CD4-positive, alpha-beta T cell treated with Interleukin-12 subunit alpha and Interleukin-12 subunit beta, for 1 hour (primary cell): ENCODE data around the gene SRRM5.
"Not testable (repeated sequence)": the region's sequence is repeated elsewhere in the genome, so short reads cannot be mapped to it uniquely, and the experiment has no call there.

ENCODE experiments used
- DNase-seq: peaks from one replicate; pipeline ENCODE4 v3.0.0-alpha.2; 2020

The SRRM5 gene

GRCh38 chr19:43592800-43593350 lies 19.0 kb upstream of the SRRM5 start:
- DNase-seq: no peak

- DNase-seq: no peak
These were observed 17.7 kb upstream of the SRRM5 start for GRCh38 chr19:43594081-43594697.

DNA sequence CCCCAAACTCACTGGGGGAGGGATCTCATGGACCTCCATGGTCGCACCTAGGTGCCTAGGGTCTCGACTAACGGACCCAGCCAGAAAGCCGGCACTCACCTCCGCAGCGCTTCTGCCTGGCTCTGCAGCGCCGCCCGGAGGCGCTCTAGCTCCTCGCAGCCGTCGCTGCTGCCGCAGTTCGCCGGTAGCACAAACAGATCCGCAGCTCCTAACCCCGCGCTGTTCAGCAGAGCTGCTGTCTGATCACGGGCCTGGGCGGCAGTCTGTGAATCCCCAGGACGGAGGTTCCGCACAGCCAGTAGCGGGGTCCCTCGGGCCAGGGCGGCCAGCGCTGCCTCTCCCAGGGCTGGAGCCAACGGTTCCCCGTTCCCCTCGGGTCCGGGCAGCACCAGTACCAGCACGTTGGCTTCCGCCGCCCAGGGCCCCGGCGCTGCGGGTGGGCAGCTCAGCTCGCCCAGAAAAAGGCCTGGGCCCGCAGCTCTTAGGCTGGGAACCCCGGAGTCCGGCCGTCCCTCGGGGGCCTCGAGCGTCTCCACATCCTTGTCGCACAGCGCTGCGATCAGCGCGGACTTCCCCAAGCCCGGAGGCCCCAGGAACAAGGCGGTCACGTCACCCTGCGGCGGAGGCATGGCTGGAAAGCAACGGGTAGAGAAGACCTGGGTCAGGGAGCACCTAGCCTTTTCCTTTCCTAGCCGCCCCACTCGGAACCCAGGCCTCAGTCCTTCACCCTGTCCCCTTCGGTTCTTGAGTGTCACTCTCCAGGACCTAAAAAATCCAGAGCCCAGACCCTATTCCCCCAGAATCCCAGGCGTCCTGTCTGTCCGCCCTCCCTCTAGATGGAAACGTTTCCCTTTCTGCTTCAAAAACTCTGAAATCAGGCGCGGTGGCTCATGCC lies 16.9 kb upstream of the SRRM5 start:
- DNase-seq: peak; percentile 81

GRCh38 chr19:43595605-43595998 lies 16.3 kb upstream of the SRRM5 start:
- DNase-seq: no peak

GRCh38 chr19:43595999-43596841 lies 15.7 kb upstream of the SRRM5 start, which contains the start of the genes IRGQ and ZNF576:
IRGQ (minus strand) TSS chr19:43596134; CDS start chr19:43595338, 796 bp downstream.
ZNF576 (plus strand) TSS chr19:43596595; CDS start chr19:43597109, 514 bp downstream.
- DNase-seq: peak; percentile 100

- DNase-seq: no peak
These were observed 14.9 kb upstream of the SRRM5 start for GRCh38 chr19:43596842-43597461.

DNA sequence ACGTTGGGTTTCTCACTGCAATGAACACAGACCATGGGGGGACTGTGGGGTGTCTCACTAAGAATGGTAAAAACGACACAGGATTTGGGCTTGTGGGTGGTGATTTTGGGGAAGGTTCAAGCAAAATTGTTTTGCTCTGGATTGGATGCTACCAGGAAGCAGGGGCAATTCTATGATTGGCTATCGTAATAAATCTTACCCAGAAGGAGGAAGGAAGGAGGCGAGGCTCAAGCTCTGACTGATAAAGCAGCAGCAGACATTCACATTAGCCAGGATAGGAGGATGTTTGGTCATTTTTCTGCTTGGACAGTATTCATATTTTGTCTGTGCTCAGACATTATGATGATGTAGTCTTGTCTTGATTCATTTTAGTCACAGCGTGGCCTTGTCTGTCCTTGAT lies 14.0 kb upstream of the SRRM5 start:
- no peak for DNase-seq

DNA sequence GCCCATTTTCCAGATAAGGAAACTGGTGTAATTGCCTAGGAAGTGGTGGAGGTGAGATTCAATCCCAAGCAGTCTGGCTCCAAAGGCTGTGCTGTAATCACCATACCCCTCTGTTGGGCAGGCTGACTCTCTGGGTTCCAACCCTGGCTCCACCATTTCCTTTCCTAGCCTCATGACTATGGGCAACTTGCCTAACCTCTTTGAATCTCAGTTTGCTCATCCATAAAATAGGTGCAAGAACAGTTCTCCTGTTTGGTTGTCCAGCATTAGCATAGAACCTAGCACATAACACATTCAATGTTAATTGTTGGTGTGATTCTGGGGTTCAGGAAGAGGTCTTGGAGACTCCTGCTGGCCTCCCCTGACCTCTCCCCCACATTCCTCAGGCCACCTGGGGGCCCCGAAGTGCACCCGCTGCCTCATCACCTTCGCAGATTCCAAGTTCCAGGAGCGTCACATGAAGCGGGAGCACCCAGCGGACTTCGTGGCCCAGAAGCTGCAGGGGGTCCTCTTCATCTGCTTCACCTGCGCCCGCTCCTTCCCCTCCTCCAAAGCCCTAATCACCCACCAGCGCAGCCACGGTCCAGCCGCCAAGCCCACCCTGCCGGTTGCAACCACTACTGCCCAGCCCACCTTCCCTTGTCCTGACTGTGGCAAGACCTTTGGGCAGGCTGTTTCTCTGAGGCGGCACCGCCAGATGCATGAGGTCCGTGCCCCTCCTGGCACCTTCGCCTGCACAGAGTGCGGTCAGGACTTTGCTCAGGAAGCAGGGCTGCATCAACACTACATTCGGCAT lies 13.2 kb upstream of the SRRM5 start:
- DNase-seq: no peak

- DNase-seq: no peak
These were observed 12.1 kb upstream of the SRRM5 start for GRCh38 chr19:43599635-43600295.

GRCh38 chr19:43600326-43600725 lies 11.6 kb upstream of the SRRM5 start:
- not testable (repeated sequence) for DNase-seq

GRCh38 chr19:43605875-43606568 lies 5.9 kb upstream of the SRRM5 start:
- no peak for DNase-seq

DNA sequence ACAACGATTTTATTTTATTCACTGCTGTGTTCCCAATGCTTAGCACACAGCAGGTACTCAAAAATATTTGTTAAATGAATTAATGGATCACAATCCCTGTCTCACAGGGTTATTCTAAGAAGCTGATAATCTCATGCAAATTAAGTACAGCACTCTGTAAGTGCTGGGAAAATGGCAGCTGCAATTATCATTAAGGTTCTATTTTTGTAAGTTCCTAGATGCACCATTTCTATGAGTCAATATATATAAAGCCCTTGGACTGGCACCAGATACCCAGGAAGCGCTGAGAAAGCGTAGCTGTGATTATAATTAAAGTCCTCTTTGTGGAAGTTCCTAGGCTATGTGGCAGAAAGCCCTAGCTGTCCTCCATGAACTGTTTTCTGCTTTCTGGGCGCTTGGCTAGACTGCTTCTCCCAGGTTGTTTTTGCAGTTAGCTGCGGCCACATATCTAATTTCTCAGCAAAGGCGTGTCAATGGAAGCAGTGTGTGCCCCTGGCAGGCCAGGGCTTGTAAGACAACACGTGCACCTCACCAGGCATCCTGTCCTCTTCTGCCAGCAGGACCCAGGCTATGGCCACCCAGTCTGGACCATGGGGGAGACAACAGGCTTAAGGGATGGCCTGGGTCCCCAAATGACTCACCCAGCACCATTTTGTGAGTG lies 5.2 kb upstream of the SRRM5 start:
- DNase-seq: no peak

DNA sequence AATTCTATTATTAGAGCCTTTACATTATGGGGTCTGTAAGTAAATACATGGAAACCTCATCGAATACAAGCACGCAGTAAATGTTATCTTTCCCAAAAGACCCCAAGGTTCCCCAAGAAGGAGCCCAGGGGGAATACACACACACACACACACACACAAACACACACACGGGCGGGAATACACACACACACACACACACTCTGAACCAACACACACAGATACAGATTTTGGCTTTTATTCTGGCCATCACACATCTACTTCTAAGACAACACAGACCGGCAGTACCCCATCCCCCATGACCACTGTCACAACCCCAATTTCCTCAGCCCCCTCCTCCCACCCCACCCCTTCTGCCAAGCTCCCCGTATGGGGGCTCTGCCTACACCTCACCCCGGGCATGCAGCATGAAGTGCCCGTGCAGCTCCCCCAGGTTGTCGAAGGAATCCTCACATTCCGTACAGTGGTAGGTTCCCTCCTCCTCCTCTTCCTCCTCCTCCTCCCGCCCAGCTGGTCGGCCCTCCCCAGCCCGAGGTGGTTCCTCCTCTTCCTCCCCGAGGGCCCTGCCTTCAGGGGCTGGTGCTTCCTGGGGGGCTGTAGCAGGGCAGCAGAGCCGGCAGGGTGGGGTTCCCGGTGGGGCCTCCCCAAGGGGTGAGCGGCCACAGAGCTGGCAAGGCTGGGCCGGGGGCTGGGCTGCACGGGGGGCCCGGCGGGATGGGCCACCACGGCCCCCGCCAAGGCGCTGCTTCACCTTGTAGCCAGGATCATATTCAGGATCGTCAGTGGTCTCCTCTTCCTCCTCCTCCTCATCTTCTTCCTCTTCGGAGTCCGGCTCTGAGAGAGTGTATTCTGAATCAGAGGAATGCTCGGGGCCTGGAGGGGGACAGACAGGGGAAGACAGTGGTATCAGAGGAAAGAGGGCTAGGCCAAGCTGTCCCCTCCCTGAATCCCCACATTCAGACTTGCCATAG lies 4.4 kb upstream of the SRRM5 start:
- DNase-seq: no peak

- DNase-seq: no peak
These were observed 2.0 kb upstream of the SRRM5 start for GRCh38 chr19:43609872-43610271.

GRCh38 chr19:43610493-43610892 lies 1.4 kb upstream of the SRRM5 start:
- DNase-seq: no peak

- no peak for DNase-seq
These were observed 486 bp downstream of the SRRM5 start for GRCh38 chr19:43612374-43612773.

GRCh38 chr19:43616306-43616705 lies 4.4 kb downstream of the SRRM5 start:
- DNase-seq: no peak

- DNase-seq: no peak
These were observed 5.1 kb downstream of the SRRM5 start for GRCh38 chr19:43616954-43617353.

DNA sequence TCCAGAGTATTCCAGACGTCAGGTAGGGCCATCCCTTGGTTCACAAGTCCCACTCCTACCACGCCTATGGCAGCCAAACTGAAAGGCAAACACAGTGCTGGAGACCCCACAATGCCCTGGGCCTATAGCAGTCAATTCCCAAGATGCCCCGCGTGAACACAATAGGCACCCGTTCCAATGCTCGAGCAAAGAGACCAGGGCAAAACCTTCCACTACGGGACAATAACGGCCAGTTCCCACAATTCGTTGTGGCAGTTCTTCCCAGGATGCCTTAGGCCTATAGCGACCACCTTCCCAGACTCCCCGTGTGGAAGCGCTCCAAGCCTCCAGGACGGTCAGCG lies 7.0 kb downstream of the SRRM5 start:
- peak; percentile 41 for DNase-seq
